ENCODE measurements around the gene ECHS1.

The ECHS1 gene

GRCh38 chr10:133403784-133404183 is 30.6 kb upstream of the ECHS1 start:
- H3K27ac ChIP-seq, result no peak overlapping the region
- no peak for TF ChIP-seq CTCF (IDR thresholded peaks at IDR 0.05)
- TF ChIP-seq ZFX (IDR thresholded peaks at IDR 0.05; ENCODE audit: borderline replicate concordance), result no peak

- TF ChIP-seq ZFX (IDR thresholded peaks at IDR 0.05; ENCODE audit: borderline replicate concordance) (no peak), CTCF (IDR thresholded peaks at IDR 0.05) (no peak)
These were observed 30.2 kb upstream of the ECHS1 start for GRCh38 chr10:133403359-133403758.

GRCh38 chr10:133401981-133402725 is 29.0 kb upstream of the ECHS1 start:
- TF ChIP-seq ZFX (IDR thresholded peaks at IDR 0.05; ENCODE audit: borderline replicate concordance) (no peak), CTCF (IDR thresholded peaks at IDR 0.05) (no peak)
- H3K27ac ChIP-seq, result no peak overlapping the region

More at GRCh38 chr10:133403359-133403758, 30.2 kb upstream of the ECHS1 start:
- H3K27ac ChIP-seq, result no peak overlapping the region

- no peak for TF ChIP-seq CTCF (IDR thresholded peaks at IDR 0.05)
- no peak for TF ChIP-seq ZFX (IDR thresholded peaks at IDR 0.05; ENCODE audit: borderline replicate concordance)
- no peak overlapping the region for H3K27ac ChIP-seq
These were observed 28.3 kb upstream of the ECHS1 start for GRCh38 chr10:133401500-133401899.

- no peak overlapping the region for H3K27ac ChIP-seq
- TF ChIP-seq ZFX (IDR thresholded peaks at IDR 0.05; ENCODE audit: borderline replicate concordance) (no peak), CTCF (IDR thresholded peaks at IDR 0.05) (no peak)
These were observed 27.7 kb upstream of the ECHS1 start for GRCh38 chr10:133400624-133401424.

GRCh38 chr10:133399123-133399601 is 26.0 kb upstream of the ECHS1 start:
- H3K27ac ChIP-seq, result no peak overlapping the region
- TF ChIP-seq CTCF (IDR thresholded peaks at IDR 0.05) (no peak), ZFX (IDR thresholded peaks at IDR 0.05; ENCODE audit: borderline replicate concordance) (no peak)

- TF ChIP-seq CTCF (IDR thresholded peaks at IDR 0.05), result no peak
- TF ChIP-seq ZFX (IDR thresholded peaks at IDR 0.05; ENCODE audit: borderline replicate concordance), result no peak
- H3K27ac ChIP-seq, result no peak overlapping the region
These were observed 24.8 kb upstream of the ECHS1 start for GRCh38 chr10:133397938-133398337.

Data from 22Rv1 (cell line).